ENCODE measurements around the gene SERPINB3.

- no peak for TF ChIP-seq EZH2 (IDR thresholded peaks at IDR 0.05; ENCODE audit: borderline replicate concordance, low read length)
- TF ChIP-seq, protein P1, sequence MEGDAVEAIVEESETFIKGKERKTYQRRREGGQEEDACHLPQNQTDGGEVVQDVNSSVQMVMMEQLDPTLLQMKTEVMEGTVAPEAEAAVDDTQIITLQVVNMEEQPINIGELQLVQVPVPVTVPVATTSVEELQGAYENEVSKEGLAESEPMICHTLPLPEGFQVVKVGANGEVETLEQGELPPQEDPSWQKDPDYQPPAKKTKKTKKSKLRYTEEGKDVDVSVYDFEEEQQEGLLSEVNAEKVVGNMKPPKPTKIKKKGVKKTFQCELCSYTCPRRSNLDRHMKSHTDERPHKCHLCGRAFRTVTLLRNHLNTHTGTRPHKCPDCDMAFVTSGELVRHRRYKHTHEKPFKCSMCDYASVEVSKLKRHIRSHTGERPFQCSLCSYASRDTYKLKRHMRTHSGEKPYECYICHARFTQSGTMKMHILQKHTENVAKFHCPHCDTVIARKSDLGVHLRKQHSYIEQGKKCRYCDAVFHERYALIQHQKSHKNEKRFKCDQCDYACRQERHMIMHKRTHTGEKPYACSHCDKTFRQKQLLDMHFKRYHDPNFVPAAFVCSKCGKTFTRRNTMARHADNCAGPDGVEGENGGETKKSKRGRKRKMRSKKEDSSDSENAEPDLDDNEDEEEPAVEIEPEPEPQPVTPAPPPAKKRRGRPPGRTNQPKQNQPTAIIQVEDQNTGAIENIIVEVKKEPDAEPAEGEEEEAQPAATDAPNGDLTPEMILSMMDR (conservative IDR thresholded peaks at IDR 0.05 in 1 of 2, IDR thresholded peaks at IDR 0.05 in 1 of 2; ENCODE audit: extremely low read depth in 1 of 2, insufficient read depth in 1 of 2, low read depth in 1 of 2, low read length in 2 of 2): no peak
These were observed 21.5 kb upstream of the SERPINB3 start for GRCh38 chr18:63683152-63683551.

All from mammary epithelial cell (primary cell).